Neural crest cell (in vitro differentiated cells): ENCODE data around the gene ITPR3. TPM values are rescaled to one million over a fixed set of nuclear protein-coding genes. Genes with fewer than 3 reads are reported as not detected.
A peak's percentile ranks its signal among the peaks of the same experiment; 100 is the strongest.

Experiments
- DNase-seq: peaks from one replicate; pipeline ENCODE4 v3.0.0; 2021; ENCODE audit warnings: low read depth, mixed read lengths, low spot score
- H3K27ac Mint-ChIP-seq: one replicate; pipeline ENCODE4 v1.8.0; 2021; ENCODE audit warnings: mild to moderate bottlenecking, mixed read lengths; ENCODE audit not compliant: unreplicated experiment
- H3K27me3 Mint-ChIP-seq: 2 replicates; pipeline ENCODE4 v1.8.0; 2021; ENCODE audit warnings: low read depth, mild to moderate bottlenecking, mixed read lengths
- H3K36me3 Mint-ChIP-seq: 2 replicates; pipeline ENCODE4 v1.8.0; 2021; ENCODE audit warnings: low read depth, mild to moderate bottlenecking, mixed read lengths
- H3K4me1 Mint-ChIP-seq: 2 replicates; pipeline ENCODE4 v1.8.0; 2021; ENCODE audit warnings: mixed read lengths
- H3K4me3 Mint-ChIP-seq: one replicate; pipeline ENCODE4 v1.8.0; 2021; ENCODE audit warnings: mild to moderate bottlenecking, mixed read lengths
- H3K9me3 Mint-ChIP-seq: 2 replicates; pipeline ENCODE4 v1.8.0; 2021; ENCODE audit warnings: mixed read lengths
- CTCF ChIP-seq: fragments of 200-600 bp; sonication (generic); conservative IDR thresholded peaks from 2 replicates; pipeline ENCODE4 v1.5.0; 2021; ENCODE audit warnings: antibody characterized with exemption, mild to moderate bottlenecking
- total RNA-seq: library from RNA; stranded (reverse); gene quantifications from 2 replicates; pipeline ENCODE4 v1.2.1, GENCODE V29; 2021

ITPR3 gene
- total RNA-seq, 1 donor from 2014 or later = 16.0 TPM

GRCh38 chr6:33577718-33578117 lies 43.4 kb upstream of the ITPR3 start:
- TF ChIP-seq CTCF = no peak
- DNase-seq = no peak
- no peak overlapping the region for H3K27ac Mint-ChIP-seq
- H3K9me3 Mint-ChIP-seq = no peaks in the 10 kb centered on the region
- H3K4me1 Mint-ChIP-seq = peaks cover 10% of the 10 kb centered on the region
- H3K27me3 Mint-ChIP-seq = no peaks in the 10 kb centered on the region
- no peaks in the 10 kb centered on the region for H3K36me3 Mint-ChIP-seq
- no peak overlapping the region for H3K4me3 Mint-ChIP-seq

GRCh38 chr6:33578164-33578563 lies 43.0 kb upstream of the ITPR3 start:
- H3K27ac Mint-ChIP-seq = peak overlapping the region; percentile 93
- DNase-seq = no peak
- no peaks in the 10 kb centered on the region for H3K27me3 Mint-ChIP-seq
- TF ChIP-seq CTCF = no peak
- H3K4me1 Mint-ChIP-seq = peaks cover 10% of the 10 kb centered on the region
- peak overlapping the region; percentile 83 for H3K4me3 Mint-ChIP-seq
- H3K36me3 Mint-ChIP-seq = no peaks in the 10 kb centered on the region
- H3K9me3 Mint-ChIP-seq = no peaks in the 10 kb centered on the region

- TF ChIP-seq CTCF = no peak
- peak overlapping the region; percentile 83 for H3K4me3 Mint-ChIP-seq
- peak overlapping the region; percentile 93 for H3K27ac Mint-ChIP-seq
- no peaks in the 10 kb centered on the region for H3K36me3 Mint-ChIP-seq
- peaks cover 10% of the 10 kb centered on the region for H3K4me1 Mint-ChIP-seq
- no peaks in the 10 kb centered on the region for H3K9me3 Mint-ChIP-seq
- DNase-seq = no peak
- no peaks in the 10 kb centered on the region for H3K27me3 Mint-ChIP-seq
Measured at GRCh38 chr6:33578588-33579011, 42.5 kb upstream of the ITPR3 start.

GRCh38 chr6:33579828-33580714 lies 41.1 kb upstream of the ITPR3 start, which contains the start of gene BAK1:
Gene BAK1, minus strand, starts transcription at chr6:33580276. Its CDS starts 2,672 bp downstream, at chr6:33577604.
- H3K9me3 Mint-ChIP-seq = no peaks in the 10 kb centered on the region
- peak; percentile 75 for DNase-seq
- TF ChIP-seq CTCF = peak; percentile 65
- H3K4me3 Mint-ChIP-seq = peak within 1 kb of the TSS; percentile 90
- H3K27me3 Mint-ChIP-seq = no peaks in the 10 kb centered on the region
- no peak within 1 kb of the TSS for H3K27ac Mint-ChIP-seq
- peaks cover 10% of the 10 kb centered on the region for H3K4me1 Mint-ChIP-seq
- no peaks in the 10 kb centered on the region for H3K36me3 Mint-ChIP-seq

GRCh38 chr6:33581186-33581585 lies 39.9 kb upstream of the ITPR3 start:
- no peak for TF ChIP-seq CTCF
- no peak overlapping the region for H3K4me3 Mint-ChIP-seq
- peaks cover 10% of the 10 kb centered on the region for H3K4me1 Mint-ChIP-seq
- no peak for DNase-seq
- H3K9me3 Mint-ChIP-seq = no peaks in the 10 kb centered on the region
- H3K27me3 Mint-ChIP-seq = no peaks in the 10 kb centered on the region
- no peak overlapping the region for H3K27ac Mint-ChIP-seq
- H3K36me3 Mint-ChIP-seq = no peaks in the 10 kb centered on the region
